Measurements from ENCODE around the gene BANP.
"Not testable (repeated sequence)": the region's sequence is repeated elsewhere in the genome, so short reads cannot be mapped to it uniquely, and the experiment has no call there.

BANP gene

GRCh38 chr16:88104363-88104762 lies 153.1 kb downstream of the BANP start:
- not testable (repeated sequence) for DNase-seq (ENCODE audit: low read depth)

- not testable (repeated sequence) for DNase-seq (ENCODE audit: low read depth)
These were observed 154.4 kb downstream of the BANP start for GRCh38 chr16:88105574-88106140.

GRCh38 chr16:88106566-88106965 lies 155.3 kb downstream of the BANP start:
- DNase-seq (ENCODE audit: low read depth), result not testable (repeated sequence)

DNA sequence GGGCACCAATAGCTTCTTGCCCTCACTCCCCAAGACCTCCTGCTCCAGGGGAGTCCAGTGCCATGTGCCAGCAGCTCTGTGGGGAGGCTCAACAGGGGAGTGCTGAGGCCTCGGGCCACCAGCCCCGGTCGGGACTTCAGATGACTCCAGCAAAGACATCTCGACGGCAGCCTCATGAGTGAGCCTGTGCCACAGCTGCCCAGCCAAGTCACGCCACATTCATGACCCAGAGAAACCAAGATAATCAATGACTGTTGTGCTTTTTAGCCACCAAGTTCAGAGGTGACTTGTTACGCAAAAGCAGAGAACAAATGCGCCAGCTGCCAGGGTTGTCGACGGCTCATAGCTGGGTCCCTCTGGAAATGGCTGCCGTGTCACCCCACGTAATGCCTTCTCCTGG lies 157.5 kb downstream of the BANP start:
- no peak for DNase-seq (ENCODE audit: low read depth)

DNA sequence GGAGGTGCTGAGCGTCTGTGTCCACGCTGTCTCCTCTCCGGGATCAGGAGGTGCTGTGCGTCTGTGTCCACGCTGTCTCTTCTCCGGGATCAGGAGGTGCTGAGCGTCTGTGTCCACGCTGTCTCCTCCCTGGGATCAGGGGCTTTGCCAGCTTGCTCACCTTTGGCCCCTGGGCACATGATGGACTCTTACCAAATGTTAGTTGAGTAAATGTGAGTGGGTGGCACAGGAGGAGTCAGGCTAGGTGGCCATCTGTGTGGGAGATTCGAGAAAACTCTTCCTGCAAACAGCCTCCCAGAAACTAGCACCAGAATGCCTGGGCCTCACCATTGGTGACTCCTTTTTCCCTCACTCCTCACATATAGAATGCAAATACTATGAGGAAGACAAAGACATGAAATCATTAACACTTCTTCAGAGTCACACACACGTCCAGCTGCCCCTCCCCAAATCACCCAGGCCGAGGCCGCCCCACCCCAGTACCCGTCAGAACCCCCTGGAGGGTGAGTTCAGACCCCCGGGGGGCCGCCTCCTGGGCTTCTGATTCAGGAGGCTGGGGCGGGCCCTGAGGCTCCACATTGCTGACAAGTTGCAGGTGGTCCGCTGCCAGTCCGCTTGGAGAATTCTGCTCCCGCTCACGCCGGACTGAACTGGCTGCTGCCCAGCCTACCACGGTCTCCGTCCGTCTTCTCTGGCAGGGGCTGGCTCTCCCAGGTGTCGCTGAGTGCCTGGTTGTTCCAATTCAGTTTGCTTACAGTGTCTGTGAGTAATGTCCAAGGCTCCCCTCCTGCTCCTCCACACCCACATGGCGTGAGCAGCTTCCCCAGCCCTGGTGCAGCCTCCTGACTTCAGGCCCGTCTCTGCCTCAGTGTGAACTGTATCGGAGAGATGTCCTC lies 158.7 kb downstream of the BANP start:
- DNase-seq (ENCODE audit: low read depth), result not testable (repeated sequence)

DNA sequence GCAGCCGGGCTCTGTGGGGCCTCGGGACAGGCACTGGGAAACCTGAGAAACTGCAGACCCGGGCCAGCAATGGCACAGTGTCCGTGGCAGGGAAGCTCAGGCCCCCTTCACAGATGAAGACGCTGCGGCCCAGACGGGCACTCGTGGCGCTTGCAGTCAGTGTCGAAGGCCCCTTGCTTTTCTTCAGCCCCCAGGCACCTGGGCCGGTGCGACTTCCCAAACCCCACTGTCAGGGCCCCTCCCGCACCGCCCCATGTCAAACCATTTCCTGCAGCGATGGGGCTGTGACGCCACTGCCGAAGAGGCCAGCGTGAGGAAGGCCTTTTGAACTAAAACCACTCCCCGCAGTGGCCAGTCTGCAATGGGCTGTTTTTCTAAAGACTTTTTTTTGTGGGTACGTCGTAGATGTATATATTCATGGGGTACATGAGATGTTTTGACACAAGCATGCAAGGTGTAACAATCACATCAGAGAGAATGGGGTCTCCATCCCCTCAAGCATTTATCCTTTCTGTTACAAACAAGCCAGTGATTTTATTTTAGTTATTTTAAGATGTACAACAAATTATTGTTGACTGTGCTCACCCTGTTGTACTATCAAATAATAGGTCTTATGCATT lies 159.8 kb downstream of the BANP start:
- DNase-seq (ENCODE audit: low read depth), result not testable (repeated sequence)

DNA sequence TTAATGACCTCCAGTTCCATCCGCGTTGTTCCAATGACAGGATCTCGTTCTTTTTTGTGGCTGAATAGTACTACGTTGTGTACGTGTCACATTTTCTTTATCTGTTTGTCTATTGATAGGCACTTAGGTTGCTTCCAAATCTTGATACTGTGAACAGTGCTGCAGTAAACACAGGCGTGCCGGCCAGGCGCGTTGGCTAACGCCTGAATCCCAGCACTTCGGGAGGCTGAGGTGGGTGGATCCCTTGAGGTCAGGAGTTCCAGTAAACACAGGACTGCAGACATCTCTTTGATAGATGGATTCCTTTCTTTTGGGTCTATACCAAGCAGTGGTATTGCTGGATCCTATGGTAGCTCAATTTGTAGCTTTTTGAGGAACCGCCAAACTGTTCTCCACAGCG lies 160.7 kb downstream of the BANP start:
- DNase-seq (ENCODE audit: low read depth), result not testable (repeated sequence)

DNA sequence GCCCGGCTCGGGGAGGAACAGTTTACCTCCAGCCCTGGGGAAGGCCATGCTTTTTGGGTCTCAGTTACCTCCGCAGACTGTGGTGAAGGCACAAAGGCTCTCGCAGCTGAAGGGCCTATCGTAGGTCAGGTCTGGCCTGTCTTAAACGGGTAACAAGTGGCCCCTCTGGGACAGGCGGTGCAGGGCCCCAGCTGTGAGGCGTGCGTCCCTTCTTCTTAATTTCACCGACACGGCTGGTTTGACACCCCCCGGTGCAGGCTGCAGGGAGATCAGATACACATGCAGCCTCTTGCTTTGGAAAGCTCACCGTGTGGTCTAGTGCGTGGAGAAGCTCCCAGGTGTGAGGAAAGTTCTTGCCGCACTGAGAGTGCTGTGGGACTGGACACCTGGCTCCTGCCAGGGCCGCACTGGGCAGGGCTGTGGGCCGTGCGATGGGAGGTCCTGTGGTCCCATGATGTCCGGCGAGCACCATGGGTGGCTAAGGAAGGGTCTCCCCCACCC lies 162.4 kb downstream of the BANP start:
- DNase-seq (ENCODE audit: low read depth), result no peak

- DNase-seq (ENCODE audit: low read depth), result not testable (repeated sequence)
These were observed 163.5 kb downstream of the BANP start for GRCh38 chr16:88114541-88115228.

DNA sequence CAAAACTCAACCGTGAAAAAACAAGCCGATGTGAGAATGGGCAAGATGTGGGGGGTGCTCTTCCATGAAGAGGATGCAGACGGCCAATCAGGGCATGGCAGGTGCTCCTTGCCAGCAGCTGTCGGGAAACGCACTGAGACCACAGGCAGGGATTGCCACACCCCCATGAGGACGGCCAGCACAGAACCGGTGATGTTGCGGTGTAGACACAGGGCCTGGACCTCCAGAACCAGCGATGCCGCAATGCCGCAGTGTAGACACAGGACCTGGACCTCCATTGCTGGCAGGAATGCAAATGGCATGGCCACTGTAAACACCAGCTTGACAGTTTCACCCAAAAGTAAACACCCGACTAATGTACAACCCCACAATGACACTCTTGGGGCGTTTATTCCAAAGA lies 164.9 kb downstream of the BANP start:
- DNase-seq (ENCODE audit: low read depth), result no peak

DNA sequence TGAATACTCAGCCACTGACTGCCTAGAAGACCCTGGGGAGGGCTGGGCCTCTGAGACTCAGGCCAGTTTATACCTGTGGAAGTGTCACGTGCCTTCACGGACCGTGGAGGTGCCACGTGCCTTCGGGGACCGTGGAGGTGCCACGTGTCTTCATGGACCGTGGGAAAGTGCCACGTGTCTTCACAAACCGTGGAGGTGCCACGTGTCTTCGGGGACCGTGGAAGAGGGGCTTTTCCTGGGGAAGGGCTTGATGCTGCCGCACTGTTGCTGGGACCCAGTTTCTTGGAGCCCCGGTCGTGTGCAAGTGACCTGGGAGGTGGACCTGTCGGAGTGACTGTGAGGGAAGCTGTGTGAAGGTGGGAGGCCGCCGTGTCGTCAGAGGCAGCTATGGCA lies 166.2 kb downstream of the BANP start:
- no peak for DNase-seq (ENCODE audit: low read depth)

GRCh38 chr16:88118376-88118775 lies 167.1 kb downstream of the BANP start:
- DNase-seq (ENCODE audit: low read depth), result no peak

DNA sequence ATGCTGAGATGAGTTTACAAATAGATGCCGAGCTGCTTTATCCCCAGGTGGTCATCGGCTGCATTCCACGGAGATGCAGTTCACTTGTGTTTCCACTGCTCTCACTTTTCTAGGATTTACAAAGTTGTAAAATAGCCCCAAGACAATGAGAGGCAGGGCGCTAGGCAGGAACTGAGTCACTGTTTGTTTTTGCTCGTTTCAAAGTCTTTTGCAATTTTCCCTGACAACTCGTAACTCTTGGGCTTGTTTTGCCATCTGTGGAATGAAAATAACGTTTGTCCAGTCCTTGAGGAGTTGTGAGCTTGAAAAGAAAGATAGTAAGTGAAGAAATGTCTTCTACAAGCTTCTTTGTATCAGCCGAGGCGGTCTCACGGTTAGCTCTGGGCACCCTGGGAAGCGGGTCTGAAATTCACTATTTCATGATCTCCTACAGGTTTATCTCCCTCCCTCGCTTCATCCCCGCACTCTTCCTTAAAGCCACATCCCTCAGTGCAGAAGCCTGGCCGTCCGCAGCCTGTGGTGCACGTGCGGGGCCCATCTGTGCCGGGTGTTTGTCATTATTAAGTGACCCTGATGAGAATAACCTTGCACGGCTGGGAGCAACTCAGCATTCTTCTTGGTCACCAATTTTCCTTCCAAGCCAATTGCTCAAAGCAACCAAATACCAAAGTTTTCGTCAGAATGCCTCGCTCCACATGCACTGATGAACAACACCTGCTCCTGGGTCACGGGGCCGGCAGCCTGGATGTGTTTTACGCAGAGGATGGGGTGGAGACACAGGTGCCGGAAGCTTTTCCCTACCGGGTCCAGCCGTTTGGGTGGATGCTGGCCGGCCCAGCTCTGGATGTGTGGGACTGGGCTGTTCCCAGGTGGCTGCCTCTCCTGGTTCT lies 167.9 kb downstream of the BANP start:
- DNase-seq (ENCODE audit: low read depth), result not testable (repeated sequence)

GRCh38 chr16:88119881-88120751 lies 168.9 kb downstream of the BANP start:
- DNase-seq (ENCODE audit: low read depth), result not testable (repeated sequence)

DNA sequence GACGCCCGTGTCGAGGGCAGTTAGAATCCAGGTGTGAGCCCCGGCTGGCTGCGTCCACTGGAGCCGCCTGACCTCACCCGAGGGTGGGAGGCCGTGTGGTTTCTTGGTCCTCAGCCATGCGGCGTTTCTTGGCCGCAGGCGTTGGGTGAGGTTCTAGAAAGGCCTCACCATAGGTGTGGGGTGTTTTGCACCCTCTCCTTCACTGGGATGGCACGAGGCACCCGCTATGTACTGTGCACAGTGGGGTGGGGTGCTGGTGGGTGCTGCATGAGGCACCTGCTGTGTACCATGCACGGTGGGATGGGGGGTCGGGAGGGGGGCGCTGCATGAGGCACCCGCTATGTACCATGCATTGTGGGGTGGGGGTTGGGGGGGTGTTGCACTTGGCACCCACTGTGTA lies 169.6 kb downstream of the BANP start:
- DNase-seq (ENCODE audit: low read depth), result no peak

DNA sequence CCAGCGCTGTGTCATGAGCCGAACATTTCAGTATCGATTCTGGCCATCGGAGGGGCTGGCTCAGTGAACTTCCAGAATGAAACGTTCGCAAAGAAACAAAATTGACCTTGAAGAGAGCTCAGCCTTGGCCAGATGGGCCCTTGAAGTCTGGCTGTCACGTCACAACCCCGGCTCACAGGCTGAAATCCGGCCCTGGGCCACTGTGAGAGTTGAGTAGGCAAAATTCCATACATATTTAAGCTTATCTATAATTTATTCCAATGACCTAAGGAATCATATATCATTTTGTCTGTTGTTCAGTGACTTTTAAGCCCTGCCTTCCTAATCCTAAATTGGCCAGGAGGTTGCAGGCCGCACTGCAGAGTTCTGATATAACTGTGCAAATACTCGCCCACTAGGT lies 170.2 kb downstream of the BANP start:
- not testable (repeated sequence) for DNase-seq (ENCODE audit: low read depth)

GRCh38 chr16:88121886-88122580 lies 170.8 kb downstream of the BANP start:
- DNase-seq (ENCODE audit: low read depth), result no peak

Measured in activated T-cell treated with anti-CD3 and anti-CD28 coated beads for 48 hours (primary cell).